HL-60 (cell line): ENCODE results near the gene LSG1.
"Not testable (repeated sequence)": the region's sequence is repeated elsewhere in the genome, so short reads cannot be mapped to it uniquely, and the experiment has no call there.

Source experiments
- CTCF ChIP-seq: IDR thresholded peaks from one replicate; pipeline ENCODE4 v1.5.1; 2011; ENCODE audit warnings: low read length, control low read depth, inconsistent platforms; ENCODE audit not compliant: insufficient read depth
- GABPA ChIP-seq: IDR thresholded peaks from 2 replicates; pipeline ENCODE4 v1.6.1; 2012; ENCODE audit warnings: low read depth
- REST ChIP-seq: IDR thresholded peaks from 2 replicates; pipeline ENCODE4 v1.6.1; 2012; ENCODE audit warnings: low read depth; ENCODE audit not compliant: insufficient replicate concordance

- not testable (repeated sequence) for TF ChIP-seq CTCF, GABPA, REST
Measured at GRCh38 chr3:194630681-194631080, 41.3 kb downstream of the LSG1 start.
